ENCODE data around the gene MAPK11. TPM values are rescaled to one million over a fixed set of nuclear protein-coding genes. Genes with fewer than 3 reads are reported as not detected.

Gene MAPK11
- total RNA-seq, 1 experiment from 2014 or later, result 19.3 TPM

GRCh38 chr22:50216055-50216683 is 54.0 kb downstream of the MAPK11 start (continued):
- TF ChIP-seq ATF3 (IDR thresholded peaks at IDR 0.05) (no peak), EGR1 (IDR thresholded peaks at IDR 0.05; ENCODE audit: low read depth) (no peak), POLR2AphosphoS5 (IDR thresholded peaks at IDR 0.05; ENCODE audit: low read depth, low read length) (no peak), ZNF274 (IDR thresholded peaks at IDR 0.05; ENCODE audit: low read depth, low read length) (no peak), SRF (IDR thresholded peaks at IDR 0.05; ENCODE audit: low read depth) (no peak), EZH2phosphoT487 (IDR thresholded peaks at IDR 0.05; ENCODE audit: borderline replicate concordance) (no peak), ZFX (IDR thresholded peaks at IDR 0.05) (no peak), EZH2 (IDR thresholded peaks at IDR 0.05) (no peak), REST (IDR thresholded peaks at IDR 0.05; ENCODE audit: low read depth) (no peak)

GRCh38 chr22:50215297-50216054 is 54.7 kb downstream of the MAPK11 start:
- no peak overlapping the region for H3K9ac ChIP-seq (ENCODE audit: low read length)
- no peaks in the 10 kb centered on the region for H3K9me2 ChIP-seq (ENCODE audit: insufficient read depth)
- ChIA-PET CTCF (no interaction called here), RAD21 (ENCODE audit: low non-redundant PET in 1 of 2, low total read pairs in 2 of 2, uncharacterized antibody in 2 of 2, unreplicated experiment in 2 of 2) (no interaction called here), POLR2A (no interaction called here)
- no peak overlapping the region for H3K4me2 ChIP-seq (ENCODE audit: low read length)
- peaks cover 0 to 8% of the 10 kb centered on the region in 2 experiments; a peak in 3 of 4 replicates for H3K4me1 ChIP-seq (ENCODE audit: control insufficient read depth in 1 of 2, insufficient read depth in 2 of 2, low read length in 2 of 2)
- no TSS peak for BruUV-seq (replicated peaks)
- H3K36me3 ChIP-seq (ENCODE audit: control insufficient read depth in 1 of 2, insufficient read depth in 2 of 2, low read length in 2 of 2), result peaks cover 27 to 43% of the 10 kb centered on the region in 2 experiments
- ATAC-seq, result no peak
- H3K4me3 ChIP-seq (replicated peaks in 1 of 2; ENCODE audit: low read depth in 1 of 2, low read length in 2 of 2), result no peak overlapping the region
- H4K20me1 ChIP-seq (ENCODE audit: insufficient read depth), result no peaks in the 10 kb centered on the region
- H2AFZ ChIP-seq (ENCODE audit: low read depth, low read length, poor library complexity, severe bottlenecking), result no peak overlapping the region
- no peak overlapping the region for H3K27ac ChIP-seq (ENCODE audit: low read depth, low read length)
- H3K27me3 ChIP-seq (ENCODE audit: insufficient read depth, low read length), result no peaks in the 10 kb centered on the region
- no peaks in the 10 kb centered on the region for H3K9me3 ChIP-seq (ENCODE audit: control insufficient read depth in 1 of 2, insufficient read depth in 1 of 2, low read depth in 1 of 2, low read length in 2 of 2)
- no peak for TF ChIP-seq EZH2phosphoT487 (IDR thresholded peaks at IDR 0.05; ENCODE audit: borderline replicate concordance)
- no peak for TF ChIP-seq POLR2A (IDR thresholded peaks at IDR 0.05; ENCODE audit: borderline replicate concordance, extremely low read depth, insufficient read depth, insufficient read length)
- TF ChIP-seq CTCF (IDR thresholded peaks at IDR 0.05 in 2 of 3, conservative IDR thresholded peaks at IDR 0.05 in 1 of 3; ENCODE audit: borderline replicate concordance in 1 of 3, insufficient read depth in 1 of 3, low read depth in 2 of 3, low read length in 2 of 3), result no peak
- TF ChIP-seq SIN3A (IDR thresholded peaks at IDR 0.05; ENCODE audit: low read depth), result no peak
- no peak for TF ChIP-seq ZBTB33 (IDR thresholded peaks at IDR 0.05; ENCODE audit: extremely low read depth, insufficient replicate concordance, low read length)
- no peak for TF ChIP-seq POLR2AphosphoS5 (IDR thresholded peaks at IDR 0.05; ENCODE audit: low read depth, low read length)
- TF ChIP-seq ATF3 (IDR thresholded peaks at IDR 0.05), result no peak
- H3K79me2 ChIP-seq (ENCODE audit: insufficient read depth, low read length), result peaks cover 17% of the 10 kb centered on the region; the same call in 1 of the 2 replicates
- intact Hi-C loops (cut with micrococcal nuclease), result no loop called here
- DNase-seq (ENCODE audit: low read depth, low spot score), result no peak
